HCT116 (cell line): ENCODE results near the gene TMEM53. TPM values are rescaled to one million over a fixed set of nuclear protein-coding genes. Genes with fewer than 3 reads are reported as not detected.

Experiments used
- ATAC-seq: fragments of 200-7000 bp; cut with Tn5 transposase; 2 replicates; pipeline ENCODE4 v1.9.1; 2020; ENCODE audit warnings: mild to moderate bottlenecking, moderate library complexity
- BruUV-seq: library from RNA; stranded (reverse); fragments of 400-500 nt; replicated peaks from 2 replicates; lab custom pipeline; 2021; lab: Mats Ljungman, UMichigan
- CTCF ChIA-PET: fragments of 300-600 bp; sonication (Branson Sonifier 250); formaldehyde crosslinking; loops from one replicate; lab custom pipeline; 2021; ENCODE audit warnings: antibody characterized with exemption; lab: Charles Lee
- POLR2A ChIA-PET: fragments of 300-600, 350-600 bp; sonication (Branson Sonifier 250); formaldehyde crosslinking; loops from one replicate; lab custom pipeline; 2021; ENCODE audit warnings: antibody characterized with exemption; lab: Charles Lee
- RAD21 ChIA-PET, 2 experiments: fragments of 300-600 bp; sonication (Branson Sonifier 250); formaldehyde crosslinking; loops; one replicate each; lab custom pipeline; 2023; ENCODE audit warnings: low total read pairs in 2 of 2; ENCODE audit not compliant: uncharacterized antibody in 2 of 2, unreplicated experiment in 2 of 2, low non-redundant PET in 1 of 2; lab: Charles Lee
- DNase-seq: peaks from one replicate; pipeline ENCODE4 v3.0.0-alpha.2; 2010; ENCODE audit warnings: low read depth, low spot score
- H2AFZ ChIP-seq: fragments of 200-600 bp; shearing (Covaris generic), sonication (generic); 2 replicates; pipeline ENCODE4 v1.6.1; 2017; ENCODE audit warnings: low read depth, mixed run types, mixed read lengths, antibody characterized with exemption, low read length; ENCODE audit not compliant: poor library complexity, severe bottlenecking
- H3K27ac ChIP-seq: 2 replicates; pipeline ENCODE4 v1.5.1; 2012; ENCODE audit warnings: low read depth, low read length
- H3K27me3 ChIP-seq: fragments of 200-600 bp; sonication (generic); 2 replicates; pipeline ENCODE4 v1.6.1; 2016; ENCODE audit warnings: mixed run types, low read length, mixed read lengths; ENCODE audit not compliant: insufficient read depth
- H3K36me3 ChIP-seq, 2 experiments: fragments of 200-500 bp in 1 of 2; fragments of 200-600 bp in 1 of 2; sonication (Bioruptor generic) in 1 of 2; sonication (generic) in 1 of 2; 2 replicates each; pipeline versions ENCODE4 v1.5.1 to v1.6.1; 2014 to 2016; ENCODE audit warnings: low read length in 2 of 2, inconsistent platforms in 1 of 2, mixed read lengths in 1 of 2, mixed run types in 1 of 2; ENCODE audit not compliant: insufficient read depth in 2 of 2, control insufficient read depth in 1 of 2
- H3K4me1 ChIP-seq, 2 experiments: fragments of 200-600 bp in 1 of 2; sonication (generic) in 1 of 2; 2 replicates each; pipeline versions ENCODE4 v1.5.1 to v1.6.1; 2012 to 2017; ENCODE audit warnings: low read length in 2 of 2, inconsistent platforms in 1 of 2, mild to moderate bottlenecking in 1 of 2, mixed read lengths in 1 of 2, mixed run types in 1 of 2, moderate library complexity in 1 of 2; ENCODE audit not compliant: insufficient read depth in 2 of 2, control insufficient read depth in 1 of 2
- H3K4me2 ChIP-seq: fragments of 200-600 bp; sonication (generic); 2 replicates; pipeline ENCODE4 v1.6.1; 2017; ENCODE audit warnings: mixed run types, low read length, mixed read lengths
- H3K4me3 ChIP-seq, 2 experiments: fragments of 200-600 bp in 1 of 2; sonication (generic) in 1 of 2; replicated peaks in 1 of 2; 2 replicates each; pipeline ENCODE4 v1.5.1; 2011 to 2016; ENCODE audit warnings: low read length in 2 of 2, control low read depth in 1 of 2, low read depth in 1 of 2, mild to moderate bottlenecking in 1 of 2, mixed read lengths in 1 of 2, mixed run types in 1 of 2
- H3K79me2 ChIP-seq: fragments of 200-600 bp; sonication (generic); 2 replicates; pipeline ENCODE4 v1.6.1; 2017; ENCODE audit warnings: mild to moderate bottlenecking, mixed run types, low read length, moderate library complexity, mixed read lengths; ENCODE audit not compliant: insufficient read depth
- H3K9ac ChIP-seq: fragments of 200-600 bp; sonication (generic); 2 replicates; pipeline ENCODE4 v1.6.1; 2016; ENCODE audit warnings: low read length, mixed read lengths
- H3K9me2 ChIP-seq: fragments of 200-600 bp; sonication (generic), shearing (Covaris generic); 2 replicates; pipeline ENCODE4 v1.6.1; 2017; ENCODE audit warnings: mixed run types, mild to moderate bottlenecking, moderate library complexity; ENCODE audit not compliant: insufficient read depth
- H3K9me3 ChIP-seq, 2 experiments: fragments of 200-500 bp in 1 of 2; fragments of 200-600 bp in 1 of 2; sonication (Bioruptor generic) in 1 of 2; sonication (generic) in 1 of 2; 2 replicates each; pipeline ENCODE4 v1.6.1; 2014 to 2017; ENCODE audit warnings: low read length in 2 of 2, mixed read lengths in 2 of 2, inconsistent platforms in 1 of 2, low read depth in 1 of 2, mild to moderate bottlenecking in 1 of 2, mixed run types in 1 of 2, moderate library complexity in 1 of 2; ENCODE audit not compliant: control insufficient read depth in 1 of 2, insufficient read depth in 1 of 2
- H4K20me1 ChIP-seq: fragments of 200-600 bp; sonication (generic), shearing (Covaris generic); 2 replicates; pipeline ENCODE4 v1.6.1; 2017; ENCODE audit warnings: mixed run types, mild to moderate bottlenecking, moderate library complexity; ENCODE audit not compliant: insufficient read depth
- CBX3 ChIP-seq: IDR thresholded peaks from 2 replicates; pipeline ENCODE4 v1.6.1; 2012; ENCODE audit warnings: low read depth
- EGR1 ChIP-seq: IDR thresholded peaks from 2 replicates; pipeline ENCODE4 v1.6.1; 2012; ENCODE audit warnings: low read depth
- ELF1 ChIP-seq: IDR thresholded peaks from 2 replicates; pipeline ENCODE4 v1.6.1; 2012; ENCODE audit warnings: low read depth, borderline replicate concordance
- POLR2AphosphoS5 ChIP-seq: IDR thresholded peaks from 2 replicates; pipeline ENCODE4 v1.6.1; 2011; ENCODE audit warnings: mild to moderate bottlenecking, low read depth, low read length, moderate library complexity
- SP1 ChIP-seq: IDR thresholded peaks from 2 replicates; pipeline ENCODE4 v1.6.1; 2012; ENCODE audit warnings: low read depth
- SRF ChIP-seq: IDR thresholded peaks from 2 replicates; pipeline ENCODE4 v1.6.1; 2012; ENCODE audit warnings: low read depth
- YY1 ChIP-seq: IDR thresholded peaks from 2 replicates; pipeline ENCODE4 v1.6.1; 2011; ENCODE audit warnings: low read length, low read depth, moderate library complexity, mild to moderate bottlenecking; ENCODE audit not compliant: insufficient replicate concordance; ENCODE audit errors: extremely low read depth
- intact Hi-C: fragments of 100-400 bp; cut with micrococcal nuclease; formaldehyde crosslinking; loops from 2 replicates; pipeline ENCODE4 v1.10.0; 2022
- total RNA-seq: library from RNA; stranded (reverse); gene quantifications from one replicate; pipeline ENCODE4 v1.2.1, GENCODE V29; 2021; ENCODE audit not compliant: unreplicated experiment
- TF ChIP-seq, protein P1 (sequence below): IDR thresholded peaks from 2 replicates; pipeline ENCODE4 v1.6.1; 2011; ENCODE audit warnings: mild to moderate bottlenecking, low read length, moderate library complexity; ENCODE audit not compliant: insufficient replicate concordance; ENCODE audit errors: extremely low read depth

Gene TMEM53
- total RNA-seq, 1 experiment from 2014 or later: 10.8 TPM

DNA sequence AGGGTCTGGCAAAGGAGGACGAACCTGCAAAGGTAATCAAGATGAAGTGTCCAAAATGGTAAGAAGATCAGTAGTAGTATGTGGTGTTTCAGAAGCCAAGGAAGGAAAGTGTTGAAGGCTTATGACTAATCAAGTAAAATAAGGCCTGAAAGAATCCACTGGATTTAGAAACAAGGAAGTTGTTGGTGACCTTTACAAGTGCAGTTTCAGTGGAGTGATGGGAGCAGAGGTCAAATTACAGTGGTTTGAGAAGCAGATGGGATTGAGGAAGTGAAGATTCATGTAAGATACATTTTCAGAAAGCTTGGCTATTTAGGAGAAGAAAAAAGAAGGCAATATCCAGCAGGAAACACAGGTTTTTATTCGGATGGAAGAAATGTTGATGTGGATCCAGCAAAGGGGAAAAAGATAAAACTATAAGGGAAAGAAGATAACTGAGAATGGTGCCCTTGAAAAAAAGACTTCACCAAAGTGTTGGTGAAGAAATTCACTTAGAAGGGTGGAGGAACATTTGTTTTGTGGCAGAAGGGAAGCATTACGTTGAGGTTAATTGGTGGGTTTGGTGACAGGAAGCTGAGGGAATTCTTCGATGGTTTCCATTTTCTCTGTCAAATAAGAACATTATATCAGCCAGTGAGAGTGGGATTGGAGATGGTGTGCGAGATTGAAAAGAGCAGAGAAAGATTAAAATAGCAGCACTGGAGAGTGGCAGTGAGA is 2.4 kb upstream of the TMEM53 start:
- ChIA-PET RAD21 (interaction anchor here in 1 of 2 experiments (1.5 kb wide), 1 partner anchor 21 kb away, joined by 3 read pairs; no protein-coding TSS in a partner anchor), CTCF (interaction anchor here (1.4 to 3.6 kb wide), 2 partner anchors 21 to 31 kb away, joined by 3 to 9 read pairs; no protein-coding TSS in a partner anchor), POLR2A (interaction anchor here (2.1 kb wide), 1 partner anchor 45 kb away, joined by 7 read pairs; no protein-coding TSS in a partner anchor)
- intact Hi-C loops: no loop called here
- H3K4me2 ChIP-seq: peak overlapping the region; percentile 42
- peaks cover 29 to 45% of the 10 kb centered on the region in 2 experiments for H3K4me1 ChIP-seq
- H3K9me2 ChIP-seq: no peaks in the 10 kb centered on the region
- peak overlapping the region; percentile 64 for H3K27ac ChIP-seq
- no peaks in the 10 kb centered on the region for H3K9me3 ChIP-seq
- peak; percentile 72 for TF ChIP-seq SP1
- TF ChIP-seq ELF1: no peak; the same call in 1 of the 2 replicates
- TF ChIP-seq SRF: 0 out of 2 replicates have a peak, but pooled peaks have one; percentile 40
- TF ChIP-seq, protein P1, sequence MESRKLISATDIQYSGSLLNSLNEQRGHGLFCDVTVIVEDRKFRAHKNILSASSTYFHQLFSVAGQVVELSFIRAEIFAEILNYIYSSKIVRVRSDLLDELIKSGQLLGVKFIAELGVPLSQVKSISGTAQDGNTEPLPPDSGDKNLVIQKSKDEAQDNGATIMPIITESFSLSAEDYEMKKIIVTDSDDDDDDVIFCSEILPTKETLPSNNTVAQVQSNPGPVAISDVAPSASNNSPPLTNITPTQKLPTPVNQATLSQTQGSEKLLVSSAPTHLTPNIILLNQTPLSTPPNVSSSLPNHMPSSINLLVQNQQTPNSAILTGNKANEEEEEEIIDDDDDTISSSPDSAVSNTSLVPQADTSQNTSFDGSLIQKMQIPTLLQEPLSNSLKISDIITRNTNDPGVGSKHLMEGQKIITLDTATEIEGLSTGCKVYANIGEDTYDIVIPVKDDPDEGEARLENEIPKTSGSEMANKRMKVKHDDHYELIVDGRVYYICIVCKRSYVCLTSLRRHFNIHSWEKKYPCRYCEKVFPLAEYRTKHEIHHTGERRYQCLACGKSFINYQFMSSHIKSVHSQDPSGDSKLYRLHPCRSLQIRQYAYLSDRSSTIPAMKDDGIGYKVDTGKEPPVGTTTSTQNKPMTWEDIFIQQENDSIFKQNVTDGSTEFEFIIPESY: no peak
- peak; percentile 63; the same call in 1 of the 2 replicates for TF ChIP-seq CBX3
- TF ChIP-seq EGR1: no peak
- no peak for TF ChIP-seq YY1
- TF ChIP-seq POLR2AphosphoS5: peak; percentile 24; the same call in 1 of the 2 replicates
- H4K20me1 ChIP-seq: no peaks in the 10 kb centered on the region
- no peaks in the 10 kb centered on the region for H3K27me3 ChIP-seq
- no TSS peak for BruUV-seq
- no peak for ATAC-seq
- no peaks in the 10 kb centered on the region for H3K79me2 ChIP-seq
- DNase-seq: no peak
- no peak overlapping the region for H2AFZ ChIP-seq
- H3K36me3 ChIP-seq: no peaks in the 10 kb centered on the region
- H3K9ac ChIP-seq: 0 out of 2 replicates have a peak overlapping the region, but pooled peaks have one; percentile 0
- peak overlapping the region in 1 of 2 experiments; percentile 6; a peak in 1 of 4 replicates for H3K4me3 ChIP-seq
